HG02884 (cell line): ENCODE results near the gene PIP5KL1.

Experiments
- ATAC-seq: cut with Tn5 transposase; IDR thresholded peaks from one replicate; pipeline ENCODE4 v1.9.1; 2021; ENCODE audit warnings: mild to moderate bottlenecking, moderate library complexity; ENCODE audit not compliant: unreplicated experiment

The PIP5KL1 gene

DNA sequence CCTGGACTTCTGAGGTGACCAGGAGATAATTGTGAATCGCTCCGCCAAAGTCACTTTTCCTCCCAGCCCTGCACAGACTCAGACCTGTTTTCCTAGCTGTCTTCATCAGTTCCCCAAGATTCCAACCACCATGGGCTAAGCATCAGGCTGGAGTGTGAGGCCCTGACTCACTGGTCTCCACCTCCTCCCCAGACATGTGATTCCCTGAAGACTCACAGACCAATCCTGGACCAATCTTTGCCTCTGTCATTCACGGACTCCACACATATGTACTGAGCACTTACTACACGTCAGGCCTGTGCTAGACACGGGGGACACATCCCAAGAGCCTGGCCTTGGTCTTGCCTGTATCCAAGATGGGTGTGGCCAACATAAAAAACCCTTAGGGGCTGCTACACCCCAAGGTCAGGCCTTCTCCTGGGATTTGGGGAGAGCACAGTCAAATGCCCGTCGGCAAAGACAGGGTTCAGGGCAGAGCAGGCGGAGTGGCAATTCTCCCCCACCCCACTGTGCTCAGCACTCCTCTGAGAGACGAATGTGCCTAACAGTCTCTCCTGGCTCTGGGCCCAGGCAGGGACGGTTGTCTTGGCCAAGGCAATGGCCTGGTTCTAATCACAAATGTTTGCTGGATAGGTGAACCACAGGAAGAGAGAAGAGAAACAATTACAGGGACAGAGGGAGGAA, 38.3 kb upstream of the PIP5KL1 start:
- ATAC-seq, result no peak

DNA sequence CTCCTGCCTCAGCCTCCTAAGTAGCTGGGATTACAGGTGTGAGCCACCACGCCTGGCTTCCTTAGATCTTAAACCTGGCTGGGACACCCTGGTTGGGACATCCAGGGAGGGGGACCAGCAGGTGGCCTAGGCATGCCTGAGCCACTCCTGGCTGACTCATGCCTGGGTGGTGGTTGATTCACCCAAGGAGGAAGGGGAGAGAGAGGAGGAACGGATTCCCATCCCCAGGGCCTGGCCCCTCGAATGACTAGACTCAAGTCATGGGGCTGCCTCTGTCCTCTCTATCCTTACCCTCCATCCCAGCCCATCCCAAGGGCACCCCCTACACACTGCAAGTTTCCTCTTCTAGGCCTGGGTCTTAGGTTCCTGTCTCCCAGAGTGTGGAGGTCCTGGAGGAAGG, 37.5 kb upstream of the PIP5KL1 start:
- no peak for ATAC-seq

DNA sequence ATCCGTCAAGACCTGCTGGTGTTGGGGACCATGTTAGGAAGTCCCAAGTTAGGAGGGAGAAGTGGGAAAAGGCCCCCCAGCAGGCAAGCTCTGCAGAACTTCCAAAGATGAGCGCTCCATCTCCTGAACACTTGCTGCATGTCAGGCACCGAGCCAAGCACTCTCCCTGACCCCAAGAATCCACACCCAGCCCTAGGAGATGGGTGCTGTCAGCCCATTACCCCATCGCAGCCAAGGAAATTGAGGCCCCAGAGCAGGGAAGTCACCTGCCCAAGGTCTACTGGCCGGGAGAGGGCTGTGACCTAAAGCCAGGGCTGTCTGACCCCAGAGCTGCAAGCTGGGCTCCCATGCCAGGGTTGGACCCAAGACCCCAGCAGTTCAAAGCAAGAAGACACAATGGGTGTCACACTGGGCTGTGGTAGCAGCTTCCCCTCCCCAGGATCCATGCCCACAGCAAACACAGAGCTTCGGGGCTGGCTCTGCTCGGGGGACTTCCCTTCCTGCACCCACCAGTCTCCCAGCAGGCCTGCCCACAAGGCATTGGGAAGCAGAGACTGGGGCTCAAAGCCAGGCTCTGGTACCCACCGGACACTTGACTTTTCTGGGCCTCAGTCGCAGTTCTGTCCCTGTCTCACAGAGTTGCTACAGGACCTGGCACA, 36.7 kb upstream of the PIP5KL1 start:
- no peak for ATAC-seq

DNA sequence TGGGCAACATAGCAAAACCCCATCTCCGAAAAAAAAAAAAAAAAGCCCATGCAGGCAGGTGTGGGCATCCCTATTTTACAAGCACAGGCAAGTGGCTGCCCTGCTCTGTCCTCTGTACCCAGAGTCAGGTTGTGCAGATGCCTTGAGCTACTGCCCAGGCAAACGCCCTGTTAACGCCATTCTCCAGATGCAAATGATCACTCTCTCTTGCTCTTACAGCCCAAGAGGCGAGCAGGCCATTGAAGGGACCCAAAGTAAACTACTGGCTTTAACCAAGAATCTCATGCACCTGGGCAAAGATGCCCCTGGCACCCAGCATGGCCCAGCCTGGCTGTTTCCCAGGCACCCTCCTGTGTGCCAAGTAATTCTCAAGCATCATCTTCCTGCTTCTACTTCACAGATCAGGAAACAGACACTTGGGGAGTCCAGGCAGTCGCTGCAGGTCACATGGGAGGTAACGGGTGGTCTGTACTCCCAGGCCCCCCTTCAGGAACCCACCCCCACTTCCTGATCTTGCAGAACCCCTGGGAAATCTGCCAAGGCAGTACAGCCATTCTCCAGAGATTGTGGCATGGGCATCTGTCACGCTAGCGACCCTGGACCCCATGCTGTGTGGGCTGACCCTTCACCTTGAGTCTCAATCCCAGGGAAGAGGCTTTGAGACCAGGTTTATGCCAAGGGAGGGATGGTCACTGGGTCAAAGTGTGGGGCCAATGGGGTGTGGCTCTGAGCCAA, 36.0 kb upstream of the PIP5KL1 start:
- no peak for ATAC-seq

GRCh38 chr9:127965953-127966352, 35.4 kb upstream of the PIP5KL1 start:
- ATAC-seq, result no peak

- ATAC-seq, result no peak
Observed at GRCh38 chr9:127963359-127964064, 32.9 kb upstream of the PIP5KL1 start.

DNA sequence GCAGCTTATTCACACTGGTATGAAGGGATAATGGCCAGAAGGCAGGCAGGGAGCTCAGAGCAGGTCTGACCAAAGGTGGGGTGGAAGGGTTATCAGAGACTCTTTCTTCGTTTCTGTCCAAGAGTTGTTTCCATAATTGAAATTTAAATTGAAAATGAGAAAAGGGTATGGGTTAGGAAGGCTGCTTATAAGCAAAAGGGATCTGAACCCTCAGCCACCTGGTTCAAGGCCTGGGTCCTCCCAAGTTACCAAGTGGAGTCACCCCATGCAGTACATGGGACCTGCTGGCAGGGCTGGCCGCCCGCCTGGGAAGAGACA, 32.4 kb upstream of the PIP5KL1 start:
- ATAC-seq, result no peak

DNA sequence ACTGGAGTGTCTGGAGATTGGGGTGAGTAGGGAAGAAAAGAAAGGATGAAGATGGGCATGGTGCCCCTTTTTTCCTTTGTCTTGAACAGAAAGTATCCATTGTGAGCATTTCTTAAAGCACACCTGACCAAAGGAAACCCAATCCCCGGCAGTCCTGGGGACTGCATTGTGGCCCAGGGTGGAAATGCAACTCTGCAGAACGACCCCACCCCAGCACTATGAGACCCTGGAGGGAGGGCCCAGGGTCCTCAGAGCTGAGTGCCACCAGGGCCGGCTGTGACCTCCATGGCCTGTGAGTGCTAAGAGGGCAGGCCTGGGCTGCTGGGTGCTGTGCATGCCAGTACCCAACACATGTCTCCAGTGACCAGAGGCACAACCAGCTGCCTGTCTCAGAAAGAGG, 31.7 kb upstream of the PIP5KL1 start:
- no peak for ATAC-seq

DNA sequence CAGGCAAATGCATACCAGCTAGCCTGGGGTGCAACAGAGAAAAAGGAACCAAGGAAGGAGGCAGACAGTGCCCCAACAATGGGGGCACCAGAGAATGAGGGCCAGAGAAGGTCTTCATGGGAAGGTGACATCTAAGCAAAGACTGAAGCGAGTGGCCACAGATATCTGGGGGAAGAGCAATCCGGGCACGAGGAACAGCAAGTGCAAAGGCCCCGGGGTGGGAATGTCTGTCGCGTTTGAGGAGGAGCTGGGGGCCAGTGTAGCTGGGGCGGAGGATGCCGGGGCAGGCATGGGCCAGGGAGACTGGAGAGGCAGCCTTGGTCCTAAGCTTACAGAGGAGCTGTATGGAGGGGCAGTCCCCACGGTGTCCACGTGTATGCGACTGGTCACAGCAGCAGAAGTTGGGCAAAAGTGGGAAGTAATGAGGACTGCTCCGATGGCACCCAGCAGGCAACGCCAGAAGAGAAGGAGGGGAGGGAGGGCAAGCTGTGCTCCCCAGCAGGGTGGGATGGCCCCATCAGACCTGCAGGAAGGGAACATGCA, 31.1 kb upstream of the PIP5KL1 start:
- no peak for ATAC-seq

GRCh38 chr9:127961155-127961490, 30.5 kb upstream of the PIP5KL1 start:
- no peak for ATAC-seq

- no peak for ATAC-seq
Observed at GRCh38 chr9:127960410-127961154, 30.0 kb upstream of the PIP5KL1 start.

GRCh38 chr9:127959841-127960409, 29.3 kb upstream of the PIP5KL1 start:
- ATAC-seq, result no peak

GRCh38 chr9:127959398-127959797, 28.8 kb upstream of the PIP5KL1 start:
- ATAC-seq, result no peak

- ATAC-seq, result no peak
Observed at GRCh38 chr9:127958728-127959127, 28.2 kb upstream of the PIP5KL1 start.

DNA sequence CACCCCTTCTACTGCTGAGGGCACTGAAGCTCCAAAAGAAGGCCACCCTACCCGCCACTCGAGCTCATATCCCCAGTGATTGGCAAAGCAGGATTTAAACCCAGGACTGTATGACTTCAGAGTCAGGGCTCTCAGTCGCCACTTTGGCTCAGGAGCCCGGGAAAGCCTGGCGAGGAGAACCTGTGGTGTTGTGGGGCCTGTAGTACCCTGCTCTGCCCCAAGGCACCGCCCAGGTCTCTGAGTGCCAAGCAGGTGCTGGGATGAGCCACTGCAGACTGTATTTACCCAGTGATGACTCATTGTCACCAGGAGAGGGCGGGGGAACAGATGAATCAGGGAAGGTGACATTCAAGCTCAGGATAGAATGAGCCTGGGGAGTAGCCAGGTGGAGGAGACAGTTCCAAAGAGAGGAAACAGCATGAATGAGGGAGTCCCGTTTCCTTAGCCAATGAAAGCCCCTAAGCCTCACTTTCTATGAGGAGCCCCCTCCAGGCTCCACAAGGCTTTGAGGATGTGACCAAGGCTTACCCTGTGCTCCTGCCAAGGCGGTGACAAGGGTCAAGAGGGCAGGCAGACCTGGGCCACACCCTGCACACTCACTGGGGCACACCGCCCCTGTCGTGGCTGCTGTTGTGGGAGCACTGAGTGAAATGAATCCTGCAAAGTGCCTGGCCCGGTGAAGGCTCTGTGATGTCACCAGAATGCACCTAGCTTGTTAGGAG, 24.9 kb upstream of the PIP5KL1 start:
- ATAC-seq, result no peak

DNA sequence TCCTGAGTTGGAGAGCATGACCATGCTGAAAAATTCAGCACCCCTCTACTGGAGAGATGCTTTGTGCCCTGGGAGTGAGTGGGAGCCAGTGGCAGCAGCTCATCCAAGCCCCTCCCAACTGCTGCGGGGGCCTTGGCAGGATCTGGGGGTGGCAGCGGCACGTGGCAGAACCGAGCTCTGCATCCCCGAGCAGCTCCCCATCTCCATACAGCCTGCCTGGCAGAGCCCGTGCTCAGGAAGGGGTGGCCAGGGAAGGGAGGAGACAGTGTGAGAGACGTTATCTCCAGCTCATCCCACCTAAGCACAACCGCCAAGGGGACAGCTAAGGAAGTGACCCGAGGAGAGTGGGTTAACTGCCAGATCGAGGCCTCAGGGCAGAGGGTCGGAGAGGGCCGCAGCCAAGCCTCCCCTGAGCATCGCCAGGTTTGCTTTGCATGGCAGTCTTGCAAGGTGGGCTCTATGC, 24.3 kb upstream of the PIP5KL1 start:
- ATAC-seq, result no peak

- no peak for ATAC-seq
Observed at GRCh38 chr9:127953768-127954505, 23.4 kb upstream of the PIP5KL1 start.

DNA sequence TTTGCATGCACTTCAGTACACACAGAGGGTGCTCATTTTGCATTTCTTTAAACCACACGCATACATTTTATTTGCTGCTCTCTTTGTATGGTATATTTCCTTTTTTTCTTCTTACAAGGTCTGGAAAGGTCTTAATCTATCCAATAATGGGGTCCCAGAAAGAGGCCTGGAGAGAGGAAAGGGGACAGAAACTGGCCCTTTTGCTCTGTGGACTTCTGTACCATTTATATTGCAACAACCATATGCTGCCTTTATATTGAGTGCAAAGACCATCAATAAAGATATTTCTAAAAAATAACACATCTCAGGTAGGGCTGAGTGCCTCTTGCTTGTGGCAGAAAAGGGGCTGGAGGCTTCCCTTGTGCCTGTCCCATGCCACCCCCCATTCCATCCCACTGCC, 22.6 kb upstream of the PIP5KL1 start:
- no peak for ATAC-seq
